KMS-11 (cell line): ENCODE data around the gene MYO1E.

ENCODE experiments used
- H2AFZ ChIP-seq: fragments of 200-600 bp; sonication (generic); 2 replicates; pipeline ENCODE4 v1.6.1; 2016; ENCODE audit warnings: antibody characterized with exemption, mixed run types, low read depth
- H3K27ac ChIP-seq: fragments of 200-600 bp; sonication (generic); 2 replicates; pipeline ENCODE4 v1.6.1; 2016; ENCODE audit warnings: mild to moderate bottlenecking, mixed run types
- H3K27me3 ChIP-seq: fragments of 200-600 bp; sonication (generic); 2 replicates; pipeline ENCODE4 v1.6.1; 2017; ENCODE audit warnings: mild to moderate bottlenecking, low read depth, mixed run types, moderate library complexity; ENCODE audit not compliant: insufficient read depth
- H3K36me3 ChIP-seq: fragments of 200-600 bp; sonication (generic); 2 replicates; pipeline ENCODE4 v1.6.1; 2017; ENCODE audit warnings: mild to moderate bottlenecking, mixed run types; ENCODE audit not compliant: insufficient read depth
- H3K4me1 ChIP-seq: fragments of 200-600 bp; sonication (generic); 2 replicates; pipeline ENCODE4 v1.6.1; 2016; ENCODE audit warnings: mild to moderate bottlenecking, low read depth, mixed run types; ENCODE audit not compliant: poor library complexity, severe bottlenecking
- H3K4me2 ChIP-seq: fragments of 200-600 bp; sonication (generic); 2 replicates; pipeline ENCODE4 v1.7.0; 2016; ENCODE audit warnings: mild to moderate bottlenecking, mixed run types
- H3K4me3 ChIP-seq: fragments of 200-600 bp; sonication (generic); IDR thresholded peaks from 2 replicates; pipeline ENCODE4 v1.6.1; 2017; ENCODE audit warnings: low read depth, low read length, mixed read lengths; ENCODE audit not compliant: insufficient read depth
- H3K79me2 ChIP-seq: fragments of 200-600 bp; sonication (generic); 2 replicates; pipeline ENCODE4 v1.6.1; 2016; ENCODE audit warnings: low read depth, mixed run types; ENCODE audit not compliant: insufficient read depth
- H3K9ac ChIP-seq: fragments of 200-600 bp; sonication (generic); 2 replicates; pipeline ENCODE4 v1.6.1; 2016; ENCODE audit warnings: mild to moderate bottlenecking, mixed run types
- H4K20me1 ChIP-seq: fragments of 200-600 bp; sonication (generic); 2 replicates; pipeline ENCODE4 v1.6.1; 2016; ENCODE audit warnings: mild to moderate bottlenecking, mixed run types; ENCODE audit not compliant: insufficient read depth
- TF ChIP-seq, protein P1 (sequence below): fragments of 200-600 bp; sonication (generic); conservative IDR thresholded peaks from 2 replicates; pipeline ENCODE4 v1.6.1; 2017; ENCODE audit warnings: low read depth, mild to moderate bottlenecking, antibody characterized with exemption, low read length, moderate library complexity, mixed read lengths

The MYO1E gene

GRCh38 chr15:59205839-59206622, 166.6 kb downstream of the MYO1E start:
- Histone ChIP-seq H3K9ac (no peak overlapping the region), H3K79me2 (no peaks in the 10 kb centered on the region), H3K27me3 (no peaks in the 10 kb centered on the region), H3K27ac (no peak overlapping the region), H3K4me3 (no peak overlapping the region), H3K36me3 (no peaks in the 10 kb centered on the region), H2AFZ (no peak overlapping the region), H4K20me1 (no peaks in the 10 kb centered on the region; the same call in 1 of the 2 replicates), H3K4me2 (no peak overlapping the region), H3K4me1 (peaks cover 6% of the 10 kb centered on the region)
- TF ChIP-seq, protein P1, sequence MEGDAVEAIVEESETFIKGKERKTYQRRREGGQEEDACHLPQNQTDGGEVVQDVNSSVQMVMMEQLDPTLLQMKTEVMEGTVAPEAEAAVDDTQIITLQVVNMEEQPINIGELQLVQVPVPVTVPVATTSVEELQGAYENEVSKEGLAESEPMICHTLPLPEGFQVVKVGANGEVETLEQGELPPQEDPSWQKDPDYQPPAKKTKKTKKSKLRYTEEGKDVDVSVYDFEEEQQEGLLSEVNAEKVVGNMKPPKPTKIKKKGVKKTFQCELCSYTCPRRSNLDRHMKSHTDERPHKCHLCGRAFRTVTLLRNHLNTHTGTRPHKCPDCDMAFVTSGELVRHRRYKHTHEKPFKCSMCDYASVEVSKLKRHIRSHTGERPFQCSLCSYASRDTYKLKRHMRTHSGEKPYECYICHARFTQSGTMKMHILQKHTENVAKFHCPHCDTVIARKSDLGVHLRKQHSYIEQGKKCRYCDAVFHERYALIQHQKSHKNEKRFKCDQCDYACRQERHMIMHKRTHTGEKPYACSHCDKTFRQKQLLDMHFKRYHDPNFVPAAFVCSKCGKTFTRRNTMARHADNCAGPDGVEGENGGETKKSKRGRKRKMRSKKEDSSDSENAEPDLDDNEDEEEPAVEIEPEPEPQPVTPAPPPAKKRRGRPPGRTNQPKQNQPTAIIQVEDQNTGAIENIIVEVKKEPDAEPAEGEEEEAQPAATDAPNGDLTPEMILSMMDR: no peak

GRCh38 chr15:59203657-59204056, 169.0 kb downstream of the MYO1E start:
- no peaks in the 10 kb centered on the region for H3K36me3 ChIP-seq
- H3K4me3 ChIP-seq: no peak overlapping the region
- H3K4me1 ChIP-seq: peaks cover 6% of the 10 kb centered on the region
- no peaks in the 10 kb centered on the region for H3K27me3 ChIP-seq
- no peak overlapping the region for H3K4me2 ChIP-seq
- H3K27ac ChIP-seq: no peak overlapping the region
- no peaks in the 10 kb centered on the region for H3K79me2 ChIP-seq
- no peak overlapping the region for H2AFZ ChIP-seq
- TF ChIP-seq, protein P1: no peak
- H4K20me1 ChIP-seq: no peaks in the 10 kb centered on the region
- no peak overlapping the region for H3K9ac ChIP-seq

- no peak overlapping the region for H3K9ac ChIP-seq
- H3K36me3 ChIP-seq: no peaks in the 10 kb centered on the region
Measured at GRCh38 chr15:59203008-59203407, 169.7 kb downstream of the MYO1E start.

GRCh38 chr15:59200560-59200959, 172.1 kb downstream of the MYO1E start:
- H4K20me1 ChIP-seq: no peaks in the 10 kb centered on the region
- H3K4me1 ChIP-seq: peaks cover under 1% of the 10 kb centered on the region
- H3K27me3 ChIP-seq: no peaks in the 10 kb centered on the region
- no peak overlapping the region for H3K4me3 ChIP-seq
- no peaks in the 10 kb centered on the region for H3K36me3 ChIP-seq
- no peaks in the 10 kb centered on the region for H3K79me2 ChIP-seq
- no peak overlapping the region for H3K9ac ChIP-seq
- H3K27ac ChIP-seq: no peak overlapping the region
- no peak overlapping the region for H3K4me2 ChIP-seq
- no peak overlapping the region for H2AFZ ChIP-seq
- TF ChIP-seq, protein P1: no peak

More at GRCh38 chr15:59203008-59203407, 169.7 kb downstream of the MYO1E start:
- H3K79me2 ChIP-seq: no peaks in the 10 kb centered on the region
- TF ChIP-seq, protein P1: no peak
- no peaks in the 10 kb centered on the region for H4K20me1 ChIP-seq
- H3K4me2 ChIP-seq: no peak overlapping the region
- H3K4me1 ChIP-seq: peaks cover 6% of the 10 kb centered on the region
- no peaks in the 10 kb centered on the region for H3K27me3 ChIP-seq
- H3K27ac ChIP-seq: no peak overlapping the region
- H3K4me3 ChIP-seq: no peak overlapping the region
- no peak overlapping the region for H2AFZ ChIP-seq
